ENCODE results near the gene SOCS7. TPM values are rescaled to one million over a fixed set of nuclear protein-coding genes. Genes with fewer than 3 reads are reported as not detected.

Gene SOCS7
- total RNA-seq, 1 experiment from 2014 or later, result 29.2 TPM

- Histone ChIP-seq H3K27me3 (replicated peaks; ENCODE audit: control insufficient read depth, insufficient read depth, low read length) (no peaks in the 10 kb centered on the region), H3K9me3 (no peaks in the 10 kb centered on the region), H3K4me1 (no peaks in the 10 kb centered on the region), H3K4me3 (ENCODE audit: low read depth, low read length) (no peak overlapping the region), H3K36me3 (ENCODE audit: control insufficient read depth, insufficient read depth, low read length) (no peaks in the 10 kb centered on the region)
- Mint-ChIP-seq H3K4me1 (ENCODE audit: low read depth, unreplicated experiment) (peaks cover 7% of the 10 kb centered on the region), H3K9me3 (ENCODE audit: unreplicated experiment) (no peaks in the 10 kb centered on the region), H3K4me3 (ENCODE audit: unreplicated experiment) (no peak overlapping the region), H3K27me3 (ENCODE audit: insufficient read depth, unreplicated experiment) (no peaks in the 10 kb centered on the region), H3K27ac (ENCODE audit: unreplicated experiment) (no peak overlapping the region), H3K36me3 (ENCODE audit: insufficient read depth, unreplicated experiment) (no peaks in the 10 kb centered on the region)
- CTCF ChIA-PET, result interaction anchor here (0.7 to 1.3 kb wide), 2 partner anchors 36 to 80 kb away, joined by 4 to 5 read pairs; no protein-coding TSS in a partner anchor
- intact Hi-C loops (cut with micrococcal nuclease; ENCODE audit: unreplicated experiment), result loop anchor here (10.0 kb wide), 1 partner anchor 236 kb away; no protein-coding TSS in a partner anchor
- POLR2A ChIA-PET, result no interaction called here
- no TSS peak for BruUV-seq (replicated peaks)
- no peak for TF ChIP-seq CTCF (IDR thresholded peaks at IDR 0.05; ENCODE audit: insufficient read depth in 1 of 2, low read depth in 1 of 2, low read length in 1 of 2, severe bottlenecking in 1 of 2, unreplicated experiment in 1 of 2)
- no peak for DNase-seq
These were observed 77.2 kb downstream of the SOCS7 start for GRCh38 chr17:38428643-38429371.

GRCh38 chr17:38429476-38430100 is 77.9 kb downstream of the SOCS7 start:
- Histone ChIP-seq H3K27me3 (replicated peaks; ENCODE audit: control insufficient read depth, insufficient read depth, low read length) (no peaks in the 10 kb centered on the region), H3K4me3 (ENCODE audit: low read depth, low read length) (no peak overlapping the region), H3K36me3 (ENCODE audit: control insufficient read depth, insufficient read depth, low read length) (no peaks in the 10 kb centered on the region), H3K9me3 (no peaks in the 10 kb centered on the region), H3K4me1 (no peaks in the 10 kb centered on the region)
- H3K4me1 Mint-ChIP-seq (ENCODE audit: low read depth, unreplicated experiment), result peaks cover 7% of the 10 kb centered on the region
- no peaks in the 10 kb centered on the region for H3K27me3 Mint-ChIP-seq (ENCODE audit: insufficient read depth, unreplicated experiment)
- DNase-seq, result no peak
- no peak overlapping the region for H3K4me3 Mint-ChIP-seq (ENCODE audit: unreplicated experiment)
- no TSS peak for BruUV-seq (replicated peaks)
- CTCF ChIA-PET, result interaction anchor here (0.7 kb wide), 1 partner anchor 36 kb away, joined by 5 read pairs; no protein-coding TSS in a partner anchor
- no peak for TF ChIP-seq CTCF (IDR thresholded peaks at IDR 0.05; ENCODE audit: insufficient read depth in 1 of 2, low read depth in 1 of 2, low read length in 1 of 2, severe bottlenecking in 1 of 2, unreplicated experiment in 1 of 2)
- H3K9me3 Mint-ChIP-seq (ENCODE audit: unreplicated experiment), result no peaks in the 10 kb centered on the region
- no peak overlapping the region for H3K27ac Mint-ChIP-seq (ENCODE audit: unreplicated experiment)
- intact Hi-C loops (cut with micrococcal nuclease; ENCODE audit: unreplicated experiment), result loop anchor here (10.0 kb wide), 1 partner anchor 235 kb away; no protein-coding TSS in a partner anchor
- POLR2A ChIA-PET, result no interaction called here
- H3K36me3 Mint-ChIP-seq (ENCODE audit: insufficient read depth, unreplicated experiment), result no peaks in the 10 kb centered on the region

GRCh38 chr17:38430316-38430715 is 78.7 kb downstream of the SOCS7 start:
- no peak overlapping the region for H3K4me3 Mint-ChIP-seq (ENCODE audit: unreplicated experiment)

More at GRCh38 chr17:38430316-38430715, 78.7 kb downstream of the SOCS7 start:
- Mint-ChIP-seq H3K27ac (ENCODE audit: unreplicated experiment) (no peak overlapping the region), H3K27me3 (ENCODE audit: insufficient read depth, unreplicated experiment) (no peaks in the 10 kb centered on the region), H3K4me1 (ENCODE audit: low read depth, unreplicated experiment) (peaks cover 7% of the 10 kb centered on the region), H3K36me3 (ENCODE audit: insufficient read depth, unreplicated experiment) (no peaks in the 10 kb centered on the region), H3K9me3 (ENCODE audit: unreplicated experiment) (no peaks in the 10 kb centered on the region)
- no peak for TF ChIP-seq CTCF (IDR thresholded peaks at IDR 0.05; ENCODE audit: insufficient read depth in 1 of 2, low read depth in 1 of 2, low read length in 1 of 2, severe bottlenecking in 1 of 2, unreplicated experiment in 1 of 2)
- no TSS peak for BruUV-seq (replicated peaks)
- H3K4me1 ChIP-seq, result no peaks in the 10 kb centered on the region
- CTCF ChIA-PET, result no interaction called here
- DNase-seq, result no peak
- H3K36me3 ChIP-seq (ENCODE audit: control insufficient read depth, insufficient read depth, low read length), result no peaks in the 10 kb centered on the region
- H3K9me3 ChIP-seq, result no peaks in the 10 kb centered on the region
- intact Hi-C loops (cut with micrococcal nuclease; ENCODE audit: unreplicated experiment), result no loop called here
- POLR2A ChIA-PET, result no interaction called here
- no peaks in the 10 kb centered on the region for H3K27me3 ChIP-seq (replicated peaks; ENCODE audit: control insufficient read depth, insufficient read depth, low read length)
- no peak overlapping the region for H3K4me3 ChIP-seq (ENCODE audit: low read depth, low read length)

Measured in Caco-2 (cell line).